ENCODE data around the gene COG3.

The COG3 gene

DNA sequence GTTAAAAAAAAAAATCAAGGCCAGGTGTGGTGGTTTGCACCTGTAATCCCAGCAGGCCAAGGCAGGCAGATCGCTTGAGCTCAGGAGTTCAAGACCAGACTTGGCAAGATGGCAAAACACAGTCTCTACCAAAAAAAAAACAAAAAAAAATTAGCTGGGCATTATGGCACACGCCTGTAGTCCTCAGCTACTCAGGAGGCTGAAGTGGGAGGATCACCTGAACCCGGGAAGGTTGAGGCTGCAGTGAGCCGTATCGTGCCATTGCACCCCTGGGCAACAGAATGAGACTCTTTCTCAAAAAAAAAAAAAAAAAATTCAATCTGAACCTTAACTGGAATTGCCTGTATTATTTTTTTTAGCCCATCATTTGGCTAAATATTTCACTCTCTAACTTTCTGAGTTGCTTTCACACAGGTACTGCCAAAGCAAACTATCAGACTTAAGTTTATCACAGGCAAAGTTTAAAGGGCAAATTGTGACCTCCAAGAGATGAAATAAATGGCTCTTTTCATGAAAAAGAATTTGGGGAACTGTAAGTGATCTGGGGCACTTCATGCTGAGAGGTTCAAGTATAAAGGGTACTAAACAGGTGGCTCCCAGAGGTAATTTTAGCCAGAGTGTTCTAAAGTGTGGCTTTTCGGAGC is 31.9 kb upstream of the COG3 start:
- no peak overlapping the region for H3K4me3 ChIP-seq (ENCODE audit: low read depth in 1 of 2, low read length in 2 of 2)
- H3K27ac ChIP-seq (ENCODE audit: low read depth, low read length) = no peak overlapping the region
- no peak overlapping the region for H3K9ac ChIP-seq (ENCODE audit: low read depth in 1 of 2, low read length in 2 of 2)
- H3K9me3 ChIP-seq (ENCODE audit: control insufficient read depth in 1 of 2, low read length in 2 of 2) = no peaks in the 10 kb centered on the region
- H3K27me3 ChIP-seq (ENCODE audit: control insufficient read depth in 1 of 2, insufficient read depth in 2 of 2, low read length in 2 of 2) = no peaks in the 10 kb centered on the region
- peaks cover 0 to 14% of the 10 kb centered on the region in 2 donors for H3K4me1 ChIP-seq (ENCODE audit: control insufficient read depth in 1 of 2, insufficient read depth in 2 of 2, low read length in 2 of 2)
- H3K36me3 ChIP-seq (ENCODE audit: control insufficient read depth in 1 of 2, insufficient read depth in 2 of 2, low read length in 2 of 2) = no peaks in the 10 kb centered on the region

DNA sequence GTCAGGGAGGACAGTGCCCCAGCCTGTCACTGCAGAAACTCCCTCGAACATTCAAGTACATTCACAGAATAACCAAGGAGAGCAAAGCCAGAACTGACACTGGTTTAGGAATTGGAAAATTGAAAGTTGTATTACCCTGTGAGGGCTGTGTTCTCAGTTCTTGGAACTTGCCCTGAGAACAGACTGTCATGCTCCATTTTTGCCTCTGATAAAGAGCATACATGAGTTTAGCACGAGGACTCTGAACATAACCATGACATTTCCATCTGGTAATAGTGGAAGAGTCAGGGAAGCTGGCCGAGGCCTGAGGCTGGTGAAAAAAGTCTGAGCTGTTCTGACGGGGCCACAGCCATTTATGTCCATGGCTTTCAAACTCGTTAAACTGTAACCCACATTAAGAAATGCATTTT is 31.4 kb upstream of the COG3 start:
- Histone ChIP-seq H3K27ac (ENCODE audit: low read depth, low read length) (no peak overlapping the region), H3K27me3 (ENCODE audit: control insufficient read depth in 1 of 2, insufficient read depth in 2 of 2, low read length in 2 of 2) (no peaks in the 10 kb centered on the region), H3K4me1 (ENCODE audit: control insufficient read depth in 1 of 2, insufficient read depth in 2 of 2, low read length in 2 of 2) (peaks cover 0 to 14% of the 10 kb centered on the region in 2 donors), H3K9ac (ENCODE audit: low read depth in 1 of 2, low read length in 2 of 2) (no peak overlapping the region), H3K36me3 (ENCODE audit: control insufficient read depth in 1 of 2, insufficient read depth in 2 of 2, low read length in 2 of 2) (no peaks in the 10 kb centered on the region), H3K4me3 (ENCODE audit: low read depth in 1 of 2, low read length in 2 of 2) (no peak overlapping the region), H3K9me3 (ENCODE audit: control insufficient read depth in 1 of 2, low read length in 2 of 2) (no peaks in the 10 kb centered on the region)

DNA sequence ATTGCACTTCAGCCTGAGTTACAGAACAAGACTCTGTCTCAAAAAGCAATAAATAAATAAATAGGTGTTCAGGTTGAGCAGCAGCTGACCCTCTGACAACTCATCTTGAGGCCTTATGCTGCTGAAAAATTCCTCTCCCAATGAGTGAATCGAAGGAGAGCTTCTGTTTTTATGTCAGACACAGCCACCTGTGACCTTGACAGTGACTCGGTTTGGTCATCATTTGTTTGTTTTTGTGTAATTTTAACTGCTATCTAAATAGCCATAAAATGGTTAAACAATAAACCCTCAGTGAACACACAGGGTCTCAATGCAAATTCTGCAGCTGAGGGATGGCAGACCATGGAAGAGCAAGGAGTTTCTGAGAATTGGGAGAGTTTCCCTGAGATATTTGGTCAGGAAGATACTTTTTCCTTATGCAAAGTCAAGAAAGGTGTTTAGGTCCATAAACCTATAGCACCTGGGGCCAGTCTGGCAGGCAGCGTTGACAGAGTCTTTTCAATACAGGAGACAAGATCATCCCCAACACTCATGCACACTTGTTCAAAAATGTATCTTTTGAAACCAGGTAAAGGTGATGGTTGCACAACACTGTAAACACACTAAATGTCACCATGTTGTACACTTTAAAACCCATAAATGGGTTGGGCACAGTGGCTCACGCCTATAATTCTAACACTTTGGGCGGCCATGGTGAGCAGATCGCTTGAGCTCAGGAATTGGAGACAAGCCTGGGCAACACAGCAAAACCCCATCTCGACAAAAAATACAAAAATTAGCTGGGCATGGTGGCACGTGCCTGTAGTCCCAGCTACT is 30.0 kb upstream of the COG3 start:
- Histone ChIP-seq H3K9ac (ENCODE audit: low read depth in 1 of 2, low read length in 2 of 2) (no peak overlapping the region), H3K4me1 (ENCODE audit: control insufficient read depth in 1 of 2, insufficient read depth in 2 of 2, low read length in 2 of 2) (peaks cover 0 to 14% of the 10 kb centered on the region in 2 donors), H3K27me3 (ENCODE audit: control insufficient read depth in 1 of 2, insufficient read depth in 2 of 2, low read length in 2 of 2) (no peaks in the 10 kb centered on the region), H3K9me3 (ENCODE audit: control insufficient read depth in 1 of 2, low read length in 2 of 2) (no peaks in the 10 kb centered on the region), H3K36me3 (ENCODE audit: control insufficient read depth in 1 of 2, insufficient read depth in 2 of 2, low read length in 2 of 2) (no peaks in the 10 kb centered on the region), H3K27ac (ENCODE audit: low read depth, low read length) (no peak overlapping the region), H3K4me3 (ENCODE audit: low read depth in 1 of 2, low read length in 2 of 2) (no peak overlapping the region)

DNA sequence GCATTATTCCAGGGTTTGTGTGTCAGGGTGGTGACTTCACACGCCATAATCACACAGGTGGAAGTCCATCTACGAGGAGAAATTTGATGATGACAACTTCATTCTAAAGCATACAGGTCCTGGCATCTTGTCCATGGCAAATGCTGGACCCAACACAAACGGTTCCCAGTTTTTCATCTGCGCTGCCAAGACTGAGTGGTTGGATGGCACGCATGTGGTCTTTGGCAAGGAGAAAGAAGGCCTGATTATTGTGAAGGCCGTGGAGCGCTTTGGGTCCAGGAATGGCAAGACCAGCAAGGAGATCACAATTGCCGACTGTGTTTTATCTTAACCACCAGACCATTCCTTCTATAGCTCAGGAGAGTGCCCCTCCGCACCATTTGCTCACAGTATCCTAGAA is 28.4 kb upstream of the COG3 start:
- Histone ChIP-seq H3K27ac (ENCODE audit: low read depth, low read length) (no peak overlapping the region), H3K36me3 (ENCODE audit: control insufficient read depth in 1 of 2, insufficient read depth in 2 of 2, low read length in 2 of 2) (no peaks in the 10 kb centered on the region), H3K9me3 (ENCODE audit: control insufficient read depth in 1 of 2, low read length in 2 of 2) (no peaks in the 10 kb centered on the region), H3K4me3 (ENCODE audit: low read depth in 1 of 2, low read length in 2 of 2) (no peak overlapping the region), H3K9ac (ENCODE audit: low read depth in 1 of 2, low read length in 2 of 2) (no peak overlapping the region), H3K4me1 (ENCODE audit: control insufficient read depth in 1 of 2, insufficient read depth in 2 of 2, low read length in 2 of 2) (peaks cover 0 to 14% of the 10 kb centered on the region in 2 donors), H3K27me3 (ENCODE audit: control insufficient read depth in 1 of 2, insufficient read depth in 2 of 2, low read length in 2 of 2) (no peaks in the 10 kb centered on the region)

DNA sequence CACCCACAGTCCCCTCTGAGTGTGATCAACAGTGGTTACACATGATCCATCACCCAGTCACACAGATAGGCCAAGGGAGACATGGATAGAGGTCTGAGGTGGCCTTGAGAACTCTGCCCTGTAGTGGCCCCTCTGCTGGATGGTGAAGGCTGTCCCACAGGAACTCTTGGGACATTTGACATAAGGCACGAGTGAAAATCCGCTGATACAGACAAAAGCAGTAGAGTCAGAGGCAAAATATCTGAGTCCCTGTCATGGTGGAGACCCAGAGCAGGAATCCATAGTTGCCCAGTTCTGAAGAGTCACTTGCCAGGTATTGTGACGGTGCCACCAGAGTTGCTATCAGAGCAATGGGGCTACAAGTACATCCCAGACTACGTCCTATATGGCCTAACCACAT is 27.8 kb upstream of the COG3 start:
- H3K27me3 ChIP-seq (ENCODE audit: control insufficient read depth in 1 of 2, insufficient read depth in 2 of 2, low read length in 2 of 2) = no peaks in the 10 kb centered on the region
- H3K27ac ChIP-seq (ENCODE audit: low read depth, low read length) = no peak overlapping the region
- H3K9me3 ChIP-seq (ENCODE audit: control insufficient read depth in 1 of 2, low read length in 2 of 2) = no peaks in the 10 kb centered on the region
- H3K4me1 ChIP-seq (ENCODE audit: control insufficient read depth in 1 of 2, insufficient read depth in 2 of 2, low read length in 2 of 2) = peaks cover 0 to 20% of the 10 kb centered on the region in 2 donors
- no peaks in the 10 kb centered on the region for H3K36me3 ChIP-seq (ENCODE audit: control insufficient read depth in 1 of 2, insufficient read depth in 2 of 2, low read length in 2 of 2)
- no peak overlapping the region for H3K4me3 ChIP-seq (ENCODE audit: low read depth in 1 of 2, low read length in 2 of 2)
- no peak overlapping the region for H3K9ac ChIP-seq (ENCODE audit: low read depth in 1 of 2, low read length in 2 of 2)

GRCh38 chr13:45437947-45438346 is 26.8 kb upstream of the COG3 start:
- H3K27me3 ChIP-seq (ENCODE audit: control insufficient read depth in 1 of 2, insufficient read depth in 2 of 2, low read length in 2 of 2) = no peaks in the 10 kb centered on the region
- H3K9ac ChIP-seq (ENCODE audit: low read depth in 1 of 2, low read length in 2 of 2) = no peak overlapping the region
- H3K36me3 ChIP-seq (ENCODE audit: control insufficient read depth in 1 of 2, insufficient read depth in 2 of 2, low read length in 2 of 2) = no peaks in the 10 kb centered on the region
- no peaks in the 10 kb centered on the region for H3K9me3 ChIP-seq (ENCODE audit: control insufficient read depth in 1 of 2, low read length in 2 of 2)
- H3K4me1 ChIP-seq (ENCODE audit: control insufficient read depth in 1 of 2, insufficient read depth in 2 of 2, low read length in 2 of 2) = peaks cover 0 to 17% of the 10 kb centered on the region in 2 donors
- no peak overlapping the region for H3K4me3 ChIP-seq (ENCODE audit: low read depth in 1 of 2, low read length in 2 of 2)
- no peak overlapping the region for H3K27ac ChIP-seq (ENCODE audit: low read depth, low read length)

- Histone ChIP-seq H3K36me3 (ENCODE audit: control insufficient read depth in 1 of 2, insufficient read depth in 2 of 2, low read length in 2 of 2) (no peaks in the 10 kb centered on the region), H3K9ac (ENCODE audit: low read depth in 1 of 2, low read length in 2 of 2) (no peak overlapping the region), H3K9me3 (ENCODE audit: control insufficient read depth in 1 of 2, low read length in 2 of 2) (no peaks in the 10 kb centered on the region), H3K27ac (ENCODE audit: low read depth, low read length) (no peak overlapping the region), H3K27me3 (ENCODE audit: control insufficient read depth in 1 of 2, insufficient read depth in 2 of 2, low read length in 2 of 2) (no peaks in the 10 kb centered on the region), H3K4me3 (ENCODE audit: low read depth in 1 of 2, low read length in 2 of 2) (no peak overlapping the region), H3K4me1 (ENCODE audit: control insufficient read depth in 1 of 2, insufficient read depth in 2 of 2, low read length in 2 of 2) (peaks cover 0 to 11% of the 10 kb centered on the region in 2 donors)
Measured at GRCh38 chr13:45439008-45439407, 25.7 kb upstream of the COG3 start.

GRCh38 chr13:45439781-45440462 is 24.8 kb upstream of the COG3 start:
- H3K4me3 ChIP-seq (ENCODE audit: low read depth in 1 of 2, low read length in 2 of 2) = no peak overlapping the region
- no peak overlapping the region for H3K9ac ChIP-seq (ENCODE audit: low read depth in 1 of 2, low read length in 2 of 2)
- no peaks in the 10 kb centered on the region for H3K36me3 ChIP-seq (ENCODE audit: control insufficient read depth in 1 of 2, insufficient read depth in 2 of 2, low read length in 2 of 2)
- H3K9me3 ChIP-seq (ENCODE audit: control insufficient read depth in 1 of 2, low read length in 2 of 2) = no peaks in the 10 kb centered on the region
- no peak overlapping the region for H3K27ac ChIP-seq (ENCODE audit: low read depth, low read length)
- peaks cover 0 to 6% of the 10 kb centered on the region in 2 donors for H3K4me1 ChIP-seq (ENCODE audit: control insufficient read depth in 1 of 2, insufficient read depth in 2 of 2, low read length in 2 of 2)
- no peaks in the 10 kb centered on the region for H3K27me3 ChIP-seq (ENCODE audit: control insufficient read depth in 1 of 2, insufficient read depth in 2 of 2, low read length in 2 of 2)

DNA sequence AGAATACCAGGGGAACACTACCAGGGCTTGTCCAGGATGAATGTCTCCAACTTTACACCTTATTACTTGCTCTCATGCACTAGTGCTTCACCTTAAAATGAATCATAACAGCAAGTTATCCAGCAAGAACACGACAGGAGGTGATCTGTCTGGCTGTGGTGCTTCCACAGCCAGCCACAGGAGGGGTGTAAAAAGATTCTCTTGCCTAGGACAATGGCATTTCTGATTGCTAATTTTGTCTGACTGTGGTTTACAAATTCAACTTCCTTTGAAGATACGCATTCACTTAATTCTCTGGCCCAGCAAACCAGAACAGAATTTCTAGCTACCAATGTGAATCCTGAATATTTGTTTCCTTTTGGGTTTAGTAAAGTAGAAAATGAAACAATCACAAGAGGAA is 23.1 kb upstream of the COG3 start:
- no peak overlapping the region for H3K27ac ChIP-seq (ENCODE audit: low read depth, low read length)
- peaks cover 0 to 6% of the 10 kb centered on the region in 2 donors for H3K4me1 ChIP-seq (ENCODE audit: control insufficient read depth in 1 of 2, insufficient read depth in 2 of 2, low read length in 2 of 2)
- H3K9me3 ChIP-seq (ENCODE audit: control insufficient read depth in 1 of 2, low read length in 2 of 2) = no peaks in the 10 kb centered on the region
- H3K9ac ChIP-seq (ENCODE audit: low read depth in 1 of 2, low read length in 2 of 2) = no peak overlapping the region
- no peak overlapping the region for H3K4me3 ChIP-seq (ENCODE audit: low read depth in 1 of 2, low read length in 2 of 2)
- H3K36me3 ChIP-seq (ENCODE audit: control insufficient read depth in 1 of 2, insufficient read depth in 2 of 2, low read length in 2 of 2) = no peaks in the 10 kb centered on the region
- H3K27me3 ChIP-seq (ENCODE audit: control insufficient read depth in 1 of 2, insufficient read depth in 2 of 2, low read length in 2 of 2) = no peaks in the 10 kb centered on the region

DNA sequence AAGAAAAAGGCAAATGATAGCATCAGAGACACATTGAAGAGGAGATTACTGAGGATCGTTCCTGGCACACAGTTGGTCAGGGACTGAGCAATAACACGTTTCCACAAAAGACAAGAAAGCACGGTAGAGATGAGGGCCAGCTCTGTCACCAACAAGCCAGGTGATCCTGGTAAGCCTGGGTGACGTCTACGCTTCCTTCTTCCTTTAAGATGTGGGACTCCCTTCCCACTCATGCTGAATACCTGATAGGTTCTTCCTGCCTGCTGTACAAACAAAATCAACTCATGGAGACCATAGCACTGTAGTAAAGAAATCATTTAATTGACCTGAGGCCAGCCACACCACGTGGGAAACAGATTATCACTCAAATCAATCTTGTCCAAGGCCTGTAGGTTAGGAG is 19.7 kb upstream of the COG3 start:
- H3K36me3 ChIP-seq (ENCODE audit: control insufficient read depth in 1 of 2, insufficient read depth in 2 of 2, low read length in 2 of 2) = no peaks in the 10 kb centered on the region
- H3K4me1 ChIP-seq (ENCODE audit: control insufficient read depth in 1 of 2, insufficient read depth in 2 of 2, low read length in 2 of 2) = peaks cover 3 to 9% of the 10 kb centered on the region in 2 donors
- no peak overlapping the region for H3K9ac ChIP-seq (ENCODE audit: low read depth in 1 of 2, low read length in 2 of 2)
- no peak overlapping the region for H3K27ac ChIP-seq (ENCODE audit: low read depth, low read length)
- no peaks in the 10 kb centered on the region for H3K9me3 ChIP-seq (ENCODE audit: control insufficient read depth in 1 of 2, low read length in 2 of 2)
- H3K4me3 ChIP-seq (ENCODE audit: low read depth in 1 of 2, low read length in 2 of 2) = no peak overlapping the region
- no peaks in the 10 kb centered on the region for H3K27me3 ChIP-seq (ENCODE audit: control insufficient read depth in 1 of 2, insufficient read depth in 2 of 2, low read length in 2 of 2)

Data from duodenal mucosa (tissue), 2 donors.